ENCODE results near the gene SH3BP4.

SH3BP4 gene

GRCh38 chr2:235024931-235025773 lies 73.3 kb downstream of the SH3BP4 start:
- DNase-seq, result no peak

DNA sequence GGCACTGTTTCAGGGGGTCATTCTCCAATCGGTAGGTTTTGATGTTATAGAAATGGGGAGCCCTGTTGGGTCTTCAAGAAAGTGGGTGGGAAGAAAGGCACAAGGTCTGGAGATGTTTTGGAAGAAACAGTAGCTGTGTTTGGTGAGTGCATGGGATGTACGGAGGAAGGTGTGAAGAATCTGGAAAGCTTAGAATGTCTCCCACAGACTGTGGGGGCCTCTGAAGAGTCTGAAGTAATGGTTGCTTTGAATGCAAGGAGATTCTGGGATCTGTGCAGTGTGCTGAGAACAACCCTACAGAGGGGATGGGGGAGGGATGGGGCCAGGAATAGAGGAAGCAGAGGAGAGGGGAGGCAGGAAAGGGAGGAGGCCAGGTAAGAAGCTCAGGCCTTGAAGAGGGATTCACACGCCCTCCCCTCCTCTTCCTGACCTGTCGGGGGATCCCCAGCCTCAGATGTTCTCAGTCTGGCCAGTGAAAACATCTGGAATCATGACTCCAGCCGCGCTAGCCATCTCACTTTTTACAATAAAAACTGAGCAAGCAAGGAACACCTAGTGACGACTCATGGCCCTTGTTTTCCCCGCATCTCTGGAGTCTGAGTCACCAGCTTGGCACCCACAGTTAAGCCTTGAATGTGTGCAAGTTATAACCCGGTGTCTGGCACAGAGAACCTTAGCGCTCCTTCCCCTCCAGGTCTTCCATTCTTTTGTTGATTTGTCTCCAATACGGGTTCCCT lies 74.2 kb downstream of the SH3BP4 start:
- no peak for DNase-seq

- no peak for DNase-seq
Observed at GRCh38 chr2:235026649-235027557, 75.1 kb downstream of the SH3BP4 start.

- no peak for DNase-seq
Observed at GRCh38 chr2:235027558-235028214, 75.9 kb downstream of the SH3BP4 start.

DNA sequence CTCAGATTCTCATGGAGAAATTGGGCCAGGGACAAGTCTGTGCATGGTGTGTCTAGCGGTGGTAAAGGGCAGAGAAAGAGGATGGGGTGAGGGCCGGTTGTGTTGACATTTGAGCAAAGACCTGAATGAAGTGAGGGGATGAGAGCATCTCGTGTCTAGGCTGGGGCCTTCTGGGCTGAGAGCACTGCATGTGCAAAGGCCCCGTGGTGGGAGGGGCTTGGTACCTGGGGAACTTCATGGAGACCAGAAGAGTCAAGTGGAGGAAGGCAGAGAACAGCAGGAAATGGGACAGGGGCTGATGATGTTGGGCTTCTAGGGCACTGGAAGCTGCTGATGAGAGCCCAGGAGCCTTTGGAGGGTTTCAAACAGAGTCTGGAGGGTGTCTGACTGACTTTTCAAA lies 76.8 kb downstream of the SH3BP4 start:
- no peak for DNase-seq

DNA sequence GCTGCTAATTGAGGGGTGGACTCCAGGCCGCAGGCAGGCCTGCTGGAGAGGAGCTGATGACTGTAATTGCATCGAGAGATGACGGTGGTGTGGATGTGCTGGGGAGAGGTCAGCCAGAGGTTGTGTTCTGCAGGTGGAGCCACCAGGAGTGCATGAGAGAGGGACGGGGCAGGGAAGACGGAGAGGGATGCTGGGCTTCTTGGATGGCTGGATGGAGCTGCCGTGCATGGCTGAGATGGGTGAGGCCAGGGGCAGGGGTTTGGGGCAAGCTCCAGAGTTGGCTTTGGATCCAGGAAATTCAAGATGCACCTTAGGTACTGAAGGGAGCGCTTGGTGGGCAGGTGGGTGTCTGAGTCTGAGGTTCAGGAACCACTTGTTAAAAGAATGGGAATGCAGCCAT lies 77.2 kb downstream of the SH3BP4 start:
- no peak for DNase-seq

DNA sequence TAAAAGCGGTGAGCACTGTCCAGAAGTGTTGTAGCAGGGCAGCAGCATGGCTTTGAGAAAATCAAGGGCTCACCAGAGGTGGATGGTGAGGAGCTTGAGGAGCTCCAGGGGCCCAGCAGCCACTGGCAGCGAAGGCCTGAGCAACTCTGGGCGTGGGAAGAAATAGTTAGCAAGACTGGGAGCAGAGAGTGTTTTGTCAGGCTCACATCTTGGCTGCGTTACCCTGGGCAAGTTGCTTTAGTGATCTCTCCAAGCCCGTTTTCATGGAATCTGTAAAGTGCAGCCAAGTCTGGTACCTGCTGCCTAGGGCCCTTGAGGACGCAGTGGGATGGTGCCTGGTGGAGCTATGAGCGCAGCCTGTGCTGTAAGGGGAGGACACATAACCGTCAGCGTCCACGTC lies 78.3 kb downstream of the SH3BP4 start:
- no peak for DNase-seq

GRCh38 chr2:235030936-235031335 lies 79.1 kb downstream of the SH3BP4 start:
- no peak for DNase-seq

DNA sequence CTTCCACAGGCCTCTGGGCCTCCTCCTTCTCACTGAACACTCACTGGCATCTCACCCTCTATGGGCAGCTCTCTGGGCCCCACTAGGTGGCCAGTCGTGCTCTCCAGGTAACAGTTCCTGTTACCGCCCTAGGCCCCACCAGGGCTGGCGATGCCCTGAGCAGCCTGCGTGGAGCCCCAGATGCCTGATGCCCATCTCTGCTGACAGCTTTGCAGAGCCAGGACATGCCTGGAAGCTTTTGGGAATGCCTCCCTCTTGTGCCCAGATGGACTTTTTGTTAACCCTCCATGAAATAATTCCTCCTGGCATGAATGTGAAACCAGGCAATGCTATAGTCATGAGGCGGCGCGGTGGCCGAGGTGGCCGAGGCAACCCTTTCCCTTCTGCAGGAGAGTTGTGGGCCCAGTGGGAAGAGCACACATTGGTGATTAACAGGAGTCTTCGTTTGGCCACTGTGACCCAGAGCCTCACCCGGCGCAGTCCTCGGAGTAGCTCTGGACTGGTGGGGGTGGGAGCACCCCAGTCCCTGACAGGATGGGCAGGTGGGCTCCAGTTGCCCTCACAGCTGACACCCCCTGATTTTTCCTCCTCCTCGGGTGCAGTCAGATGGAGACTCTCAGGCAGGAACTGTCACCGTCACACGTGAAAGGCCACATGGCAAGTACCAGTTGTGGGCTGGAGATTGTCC lies 80.0 kb downstream of the SH3BP4 start:
- no peak for DNase-seq

GRCh38 chr2:235032466-235032865 lies 80.6 kb downstream of the SH3BP4 start:
- no peak for DNase-seq

GRCh38 chr2:235032949-235033348 lies 81.1 kb downstream of the SH3BP4 start:
- DNase-seq, result no peak

GRCh38 chr2:235034265-235035118 lies 82.7 kb downstream of the SH3BP4 start:
- no peak for DNase-seq

DNA sequence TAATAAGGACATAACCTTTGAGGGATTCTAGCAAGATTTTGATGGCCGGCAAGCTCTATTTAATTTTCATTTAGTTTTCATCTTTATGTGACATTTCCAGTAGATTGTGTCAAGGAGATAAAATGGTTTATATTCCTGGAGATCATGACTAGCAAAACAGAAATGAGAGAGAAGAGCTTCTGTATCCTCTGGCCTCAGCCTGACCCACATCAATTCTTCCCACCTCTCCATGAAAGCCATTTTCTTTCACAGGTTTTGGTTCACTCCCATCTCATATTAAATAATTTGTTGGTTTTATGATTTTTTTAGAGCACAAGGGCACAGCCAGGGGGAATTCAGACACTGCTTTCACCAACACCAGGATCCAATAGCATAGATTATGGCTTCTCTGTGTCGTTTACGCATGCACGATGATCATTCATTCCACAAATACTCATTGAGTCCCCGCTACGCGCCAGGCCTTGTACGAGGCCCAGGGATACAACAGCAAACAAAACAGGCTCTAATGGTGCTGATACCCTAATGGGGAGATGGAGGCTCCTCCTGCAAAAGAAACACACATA lies 85.9 kb downstream of the SH3BP4 start:
- no peak for DNase-seq

GRCh38 chr2:235041221-235041917 lies 89.6 kb downstream of the SH3BP4 start:
- DNase-seq, result no peak

DNA sequence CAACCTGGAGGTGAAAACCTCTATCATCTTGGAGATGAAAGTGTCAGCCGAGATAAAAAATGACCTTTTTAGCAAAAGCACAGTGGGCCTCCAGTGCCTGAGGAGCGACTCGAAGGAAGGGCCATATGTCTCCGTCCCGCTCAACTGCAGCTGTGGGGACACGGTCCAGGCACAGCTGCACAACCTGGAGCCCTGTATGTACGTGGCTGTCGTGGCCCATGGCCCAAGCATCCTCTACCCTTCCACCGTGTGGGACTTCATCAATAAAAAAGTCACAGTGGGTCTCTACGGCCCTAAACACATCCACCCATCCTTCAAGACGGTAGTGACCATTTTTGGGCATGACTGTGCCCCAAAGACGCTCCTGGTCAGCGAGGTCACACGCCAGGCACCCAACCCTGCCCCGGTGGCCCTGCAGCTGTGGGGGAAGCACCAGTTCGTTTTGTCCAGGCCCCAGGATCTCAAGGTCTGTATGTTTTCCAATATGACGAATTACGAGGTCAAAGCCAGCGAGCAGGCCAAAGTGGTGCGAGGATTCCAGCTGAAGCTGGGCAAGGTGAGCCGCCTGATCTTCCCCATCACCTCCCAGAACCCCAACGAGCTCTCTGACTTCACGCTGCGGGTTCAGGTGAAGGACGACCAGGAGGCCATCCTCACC lies 90.2 kb downstream of the SH3BP4 start:
- no peak for DNase-seq

DNA sequence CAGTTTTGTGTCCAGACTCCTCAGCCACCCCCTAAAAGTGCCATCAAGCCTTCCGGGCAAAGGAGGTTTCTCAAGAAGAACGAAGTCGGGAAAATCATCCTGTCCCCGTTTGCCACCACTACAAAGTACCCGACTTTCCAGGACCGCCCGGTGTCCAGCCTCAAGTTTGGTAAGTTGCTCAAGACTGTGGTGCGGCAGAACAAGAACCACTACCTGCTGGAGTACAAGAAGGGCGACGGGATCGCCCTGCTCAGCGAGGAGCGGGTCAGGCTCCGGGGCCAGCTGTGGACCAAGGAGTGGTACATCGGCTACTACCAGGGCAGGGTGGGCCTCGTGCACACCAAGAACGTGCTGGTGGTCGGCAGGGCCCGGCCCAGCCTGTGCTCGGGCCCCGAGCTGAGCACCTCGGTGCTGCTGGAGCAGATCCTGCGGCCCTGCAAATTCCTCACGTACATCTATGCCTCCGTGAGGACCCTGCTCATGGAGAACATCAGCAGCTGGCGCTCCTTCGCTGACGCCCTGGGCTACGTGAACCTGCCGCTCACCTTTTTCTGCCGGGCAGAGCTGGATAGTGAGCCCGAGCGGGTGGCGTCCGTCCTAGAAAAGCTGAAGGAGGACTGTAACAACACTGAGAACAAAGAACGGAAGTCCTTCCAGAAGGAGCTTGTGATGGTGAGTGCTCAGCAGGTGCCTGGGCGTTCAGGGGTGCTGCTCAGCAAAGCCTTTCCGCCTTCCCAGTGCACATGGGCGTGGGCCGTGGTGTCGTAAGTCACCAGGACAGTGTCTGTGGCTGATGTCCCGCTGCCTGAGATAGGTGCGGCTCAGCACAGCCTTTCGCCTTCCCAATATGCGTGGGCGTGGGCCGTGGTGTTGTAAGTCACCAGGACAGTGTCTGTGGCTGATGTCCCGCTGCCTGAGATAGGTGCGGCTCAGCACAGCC lies 91.0 kb downstream of the SH3BP4 start:
- DNase-seq, result no peak

- no peak for DNase-seq
Observed at GRCh38 chr2:235043762-235044500, 92.1 kb downstream of the SH3BP4 start.
